Esophagus squamous epithelium (tissue), 4 donors: ENCODE data around the gene GFOD2.

Experiments
- POLR2A ChIP-seq, 4 donors: fragments of 450-650 bp; IDR thresholded peaks; one replicate each; pipeline ENCODE4 v1.6.1; 2017; ENCODE audit warnings: antibody characterized with exemption in 4 of 4, mild to moderate bottlenecking in 4 of 4, moderate library complexity in 3 of 4
- TF ChIP-seq, protein P1 (sequence below), 6 experiments: fragments of 450-650 bp in 4 of 6; fragments of 200-600 bp in 2 of 6; sonication (generic) in 2 of 6; IDR thresholded peaks; one replicate each; pipeline ENCODE4 v1.5.1; 2016 to 2019; ENCODE audit warnings: antibody characterized with exemption in 6 of 6, mild to moderate bottlenecking in 4 of 6, moderate library complexity in 4 of 6

DNA sequence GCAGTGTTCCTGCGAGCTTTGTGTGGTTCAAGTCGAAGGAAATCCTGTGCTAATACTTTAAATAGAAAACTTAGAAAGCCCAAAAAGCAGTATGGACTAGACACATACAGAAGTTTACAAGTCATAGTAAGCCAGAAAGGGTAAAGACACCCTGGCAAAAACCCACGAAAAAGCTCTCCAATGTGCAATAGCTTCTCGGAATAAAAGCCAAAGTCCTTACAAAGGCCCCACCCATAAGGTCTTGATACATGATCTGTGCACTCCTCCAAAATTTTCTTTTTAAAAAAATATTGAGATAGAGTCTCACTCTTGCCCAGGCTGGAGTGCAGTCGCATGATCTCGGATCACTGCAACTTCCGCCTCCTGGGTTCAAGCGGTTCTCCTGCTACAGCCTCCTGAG is 42.2 kb downstream of the GFOD2 start:
- TF ChIP-seq POLR2A (IDR thresholded peaks at IDR 0.05) = no peak
- TF ChIP-seq, protein P1, sequence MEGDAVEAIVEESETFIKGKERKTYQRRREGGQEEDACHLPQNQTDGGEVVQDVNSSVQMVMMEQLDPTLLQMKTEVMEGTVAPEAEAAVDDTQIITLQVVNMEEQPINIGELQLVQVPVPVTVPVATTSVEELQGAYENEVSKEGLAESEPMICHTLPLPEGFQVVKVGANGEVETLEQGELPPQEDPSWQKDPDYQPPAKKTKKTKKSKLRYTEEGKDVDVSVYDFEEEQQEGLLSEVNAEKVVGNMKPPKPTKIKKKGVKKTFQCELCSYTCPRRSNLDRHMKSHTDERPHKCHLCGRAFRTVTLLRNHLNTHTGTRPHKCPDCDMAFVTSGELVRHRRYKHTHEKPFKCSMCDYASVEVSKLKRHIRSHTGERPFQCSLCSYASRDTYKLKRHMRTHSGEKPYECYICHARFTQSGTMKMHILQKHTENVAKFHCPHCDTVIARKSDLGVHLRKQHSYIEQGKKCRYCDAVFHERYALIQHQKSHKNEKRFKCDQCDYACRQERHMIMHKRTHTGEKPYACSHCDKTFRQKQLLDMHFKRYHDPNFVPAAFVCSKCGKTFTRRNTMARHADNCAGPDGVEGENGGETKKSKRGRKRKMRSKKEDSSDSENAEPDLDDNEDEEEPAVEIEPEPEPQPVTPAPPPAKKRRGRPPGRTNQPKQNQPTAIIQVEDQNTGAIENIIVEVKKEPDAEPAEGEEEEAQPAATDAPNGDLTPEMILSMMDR (IDR thresholded peaks at IDR 0.05) = no peak
